ENCODE data around the gene LCE1F. TPM values are rescaled to one million over a fixed set of nuclear protein-coding genes. Genes with fewer than 3 reads are reported as not detected.
A peak's percentile ranks its signal among the peaks of the same experiment; 100 is the strongest.

The LCE1F gene
- total RNA-seq, 1 experiment from 2014 or later = not detected

DNA sequence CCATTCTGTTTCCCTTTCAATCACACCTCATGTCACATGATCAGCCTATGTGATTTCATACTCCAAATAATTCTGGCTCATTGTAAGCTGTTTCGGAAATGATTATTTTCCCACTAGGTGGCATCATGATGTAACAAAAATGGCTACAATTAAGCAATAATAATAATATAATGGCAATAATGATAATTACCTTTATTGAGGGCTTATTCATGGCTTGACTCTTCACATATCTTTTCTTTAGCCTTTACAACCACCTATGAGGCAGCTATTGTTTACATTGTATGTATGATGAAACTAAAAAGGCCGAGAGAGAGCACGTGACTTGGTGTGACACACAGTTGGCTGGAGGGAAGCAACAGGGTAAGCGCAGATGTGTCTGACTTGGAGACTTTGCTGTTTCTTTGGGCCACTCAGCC is 29.6 kb upstream of the LCE1F start (continued):
- TF ChIP-seq, protein P1, sequence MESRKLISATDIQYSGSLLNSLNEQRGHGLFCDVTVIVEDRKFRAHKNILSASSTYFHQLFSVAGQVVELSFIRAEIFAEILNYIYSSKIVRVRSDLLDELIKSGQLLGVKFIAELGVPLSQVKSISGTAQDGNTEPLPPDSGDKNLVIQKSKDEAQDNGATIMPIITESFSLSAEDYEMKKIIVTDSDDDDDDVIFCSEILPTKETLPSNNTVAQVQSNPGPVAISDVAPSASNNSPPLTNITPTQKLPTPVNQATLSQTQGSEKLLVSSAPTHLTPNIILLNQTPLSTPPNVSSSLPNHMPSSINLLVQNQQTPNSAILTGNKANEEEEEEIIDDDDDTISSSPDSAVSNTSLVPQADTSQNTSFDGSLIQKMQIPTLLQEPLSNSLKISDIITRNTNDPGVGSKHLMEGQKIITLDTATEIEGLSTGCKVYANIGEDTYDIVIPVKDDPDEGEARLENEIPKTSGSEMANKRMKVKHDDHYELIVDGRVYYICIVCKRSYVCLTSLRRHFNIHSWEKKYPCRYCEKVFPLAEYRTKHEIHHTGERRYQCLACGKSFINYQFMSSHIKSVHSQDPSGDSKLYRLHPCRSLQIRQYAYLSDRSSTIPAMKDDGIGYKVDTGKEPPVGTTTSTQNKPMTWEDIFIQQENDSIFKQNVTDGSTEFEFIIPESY (IDR thresholded peaks at IDR 0.05; ENCODE audit: extremely low read depth, insufficient replicate concordance, low read length) = no peak
- TF ChIP-seq EZH2 (IDR thresholded peaks at IDR 0.05) = no peak

DNA sequence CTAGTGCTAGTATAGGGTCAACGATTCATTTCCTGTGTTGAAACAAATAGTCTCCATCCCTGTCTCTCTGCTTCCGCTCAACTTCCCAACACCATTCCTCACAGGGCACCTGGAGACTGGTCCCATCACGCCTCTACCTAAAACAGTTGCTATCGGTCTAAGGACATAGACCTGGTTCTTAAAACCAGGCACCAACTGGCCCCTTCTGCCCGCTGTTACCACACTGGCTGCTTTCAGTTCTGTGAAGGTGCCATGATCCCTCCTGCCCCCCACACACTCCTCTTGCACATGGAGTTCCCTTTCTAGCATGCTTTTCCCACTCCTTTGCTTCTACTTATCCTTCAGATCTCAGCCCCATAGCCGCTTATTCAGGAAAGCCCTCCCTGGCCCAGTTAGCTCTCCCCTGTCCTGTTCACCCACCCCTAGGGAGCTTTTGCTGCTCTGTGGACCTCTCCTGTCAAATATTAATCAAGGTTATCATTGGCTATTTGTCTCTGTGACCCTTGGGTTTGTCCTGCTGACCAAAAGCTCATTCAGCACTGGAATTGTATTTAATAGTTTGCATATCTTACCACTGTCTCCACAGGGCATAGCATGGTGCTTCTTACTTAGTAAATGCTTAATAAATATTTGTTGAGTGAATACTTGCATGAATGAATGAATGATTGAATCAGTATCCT is 29.0 kb upstream of the LCE1F start:
- Histone ChIP-seq H3K79me2 (ENCODE audit: insufficient read depth, low read length) (no peaks in the 10 kb centered on the region), H2AFZ (ENCODE audit: low read depth, low read length, poor library complexity, severe bottlenecking) (peak overlapping the region; percentile 63), H3K4me2 (ENCODE audit: low read length) (no peak overlapping the region), H4K20me1 (ENCODE audit: insufficient read depth) (no peaks in the 10 kb centered on the region), H3K9me2 (ENCODE audit: insufficient read depth) (no peaks in the 10 kb centered on the region), H3K9me3 (ENCODE audit: control insufficient read depth in 1 of 2, insufficient read depth in 1 of 2, low read depth in 1 of 2, low read length in 2 of 2) (no peaks in the 10 kb centered on the region), H3K4me3 (replicated peaks in 1 of 2; ENCODE audit: low read depth in 1 of 2, low read length in 2 of 2) (no peak overlapping the region), H3K27me3 (ENCODE audit: insufficient read depth, low read length) (peaks cover 26% of the 10 kb centered on the region), H3K9ac (ENCODE audit: low read length) (no peak overlapping the region), H3K27ac (ENCODE audit: low read depth, low read length) (no peak overlapping the region), H3K4me1 (ENCODE audit: control insufficient read depth in 1 of 2, insufficient read depth in 2 of 2, low read length in 2 of 2) (no peaks in the 10 kb centered on the region), H3K36me3 (ENCODE audit: control insufficient read depth in 1 of 2, insufficient read depth in 2 of 2, low read length in 2 of 2) (no peaks in the 10 kb centered on the region)
- RAD21 ChIA-PET (ENCODE audit: low non-redundant PET in 1 of 2, low total read pairs in 2 of 2, uncharacterized antibody in 2 of 2, unreplicated experiment in 2 of 2) = no interaction called here
- POLR2A ChIA-PET = no interaction called here
- BruUV-seq (replicated peaks) = no TSS peak
- ATAC-seq = no peak
- TF ChIP-seq POLR2AphosphoS5 (IDR thresholded peaks at IDR 0.05; ENCODE audit: low read depth, low read length) (no peak), SIN3A (IDR thresholded peaks at IDR 0.05; ENCODE audit: low read depth) (no peak), ELF1 (IDR thresholded peaks at IDR 0.05; ENCODE audit: borderline replicate concordance, low read depth) (no peak), CBX3 (IDR thresholded peaks at IDR 0.05; ENCODE audit: low read depth) (no peak), CEBPB (IDR thresholded peaks at IDR 0.05; ENCODE audit: low read depth) (no peak), EGR1 (IDR thresholded peaks at IDR 0.05; ENCODE audit: low read depth) (no peak), RAD21 (IDR thresholded peaks at IDR 0.05; ENCODE audit: low read depth) (no peak), JUND (IDR thresholded peaks at IDR 0.05) (no peak)
- TF ChIP-seq, protein P2, sequence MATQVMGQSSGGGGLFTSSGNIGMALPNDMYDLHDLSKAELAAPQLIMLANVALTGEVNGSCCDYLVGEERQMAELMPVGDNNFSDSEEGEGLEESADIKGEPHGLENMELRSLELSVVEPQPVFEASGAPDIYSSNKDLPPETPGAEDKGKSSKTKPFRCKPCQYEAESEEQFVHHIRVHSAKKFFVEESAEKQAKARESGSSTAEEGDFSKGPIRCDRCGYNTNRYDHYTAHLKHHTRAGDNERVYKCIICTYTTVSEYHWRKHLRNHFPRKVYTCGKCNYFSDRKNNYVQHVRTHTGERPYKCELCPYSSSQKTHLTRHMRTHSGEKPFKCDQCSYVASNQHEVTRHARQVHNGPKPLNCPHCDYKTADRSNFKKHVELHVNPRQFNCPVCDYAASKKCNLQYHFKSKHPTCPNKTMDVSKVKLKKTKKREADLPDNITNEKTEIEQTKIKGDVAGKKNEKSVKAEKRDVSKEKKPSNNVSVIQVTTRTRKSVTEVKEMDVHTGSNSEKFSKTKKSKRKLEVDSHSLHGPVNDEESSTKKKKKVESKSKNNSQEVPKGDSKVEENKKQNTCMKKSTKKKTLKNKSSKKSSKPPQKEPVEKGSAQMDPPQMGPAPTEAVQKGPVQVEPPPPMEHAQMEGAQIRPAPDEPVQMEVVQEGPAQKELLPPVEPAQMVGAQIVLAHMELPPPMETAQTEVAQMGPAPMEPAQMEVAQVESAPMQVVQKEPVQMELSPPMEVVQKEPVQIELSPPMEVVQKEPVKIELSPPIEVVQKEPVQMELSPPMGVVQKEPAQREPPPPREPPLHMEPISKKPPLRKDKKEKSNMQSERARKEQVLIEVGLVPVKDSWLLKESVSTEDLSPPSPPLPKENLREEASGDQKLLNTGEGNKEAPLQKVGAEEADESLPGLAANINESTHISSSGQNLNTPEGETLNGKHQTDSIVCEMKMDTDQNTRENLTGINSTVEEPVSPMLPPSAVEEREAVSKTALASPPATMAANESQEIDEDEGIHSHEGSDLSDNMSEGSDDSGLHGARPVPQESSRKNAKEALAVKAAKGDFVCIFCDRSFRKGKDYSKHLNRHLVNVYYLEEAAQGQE (IDR thresholded peaks at IDR 0.05; ENCODE audit: low read depth) = no peak
- intact Hi-C loops (cut with micrococcal nuclease) = loop anchor here (5.0 kb wide), 1 partner anchor 181 kb away; no protein-coding TSS in a partner anchor
- DNase-seq (ENCODE audit: low read depth, low spot score) = no peak
- CTCF ChIA-PET = no interaction called here
